ENCODE measurements around the gene CRPPA.

Gene CRPPA

DNA sequence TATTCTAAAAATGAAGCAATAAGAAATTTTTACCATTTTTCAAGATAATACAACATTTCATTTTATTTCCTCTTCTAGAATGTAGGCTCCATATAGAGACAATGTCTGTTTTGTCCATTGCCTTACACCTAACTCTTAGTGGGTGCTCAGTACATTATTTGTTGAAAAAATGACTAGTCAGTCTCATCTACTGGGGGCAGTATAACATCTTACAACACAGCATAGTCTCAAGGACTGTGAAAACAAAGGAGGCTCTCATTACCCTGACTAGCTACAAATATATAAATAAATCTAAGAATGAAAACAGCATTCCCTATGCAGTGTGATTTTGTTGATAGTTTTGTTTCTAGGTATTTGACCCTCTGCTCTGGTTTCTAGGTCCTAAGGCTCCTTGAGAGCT is 11.6 kb downstream of the CRPPA start:
- Histone ChIP-seq H3K9ac (ENCODE audit: low read length) (no peak overlapping the region), H3K36me3 (ENCODE audit: control insufficient read depth, insufficient read depth, low read length) (no peaks in the 10 kb centered on the region), H3K9me3 (ENCODE audit: control insufficient read depth, insufficient read depth, low read depth, low read length) (no peaks in the 10 kb centered on the region), H3K27me3 (ENCODE audit: control insufficient read depth, insufficient read depth, low read length) (no peaks in the 10 kb centered on the region), H3K27ac (ENCODE audit: low read depth, low read length) (no peak overlapping the region), H3K4me1 (ENCODE audit: control insufficient read depth, insufficient read depth, low read length) (no peaks in the 10 kb centered on the region), H3K4me3 (ENCODE audit: low read depth, low read length) (no peak overlapping the region)

DNA sequence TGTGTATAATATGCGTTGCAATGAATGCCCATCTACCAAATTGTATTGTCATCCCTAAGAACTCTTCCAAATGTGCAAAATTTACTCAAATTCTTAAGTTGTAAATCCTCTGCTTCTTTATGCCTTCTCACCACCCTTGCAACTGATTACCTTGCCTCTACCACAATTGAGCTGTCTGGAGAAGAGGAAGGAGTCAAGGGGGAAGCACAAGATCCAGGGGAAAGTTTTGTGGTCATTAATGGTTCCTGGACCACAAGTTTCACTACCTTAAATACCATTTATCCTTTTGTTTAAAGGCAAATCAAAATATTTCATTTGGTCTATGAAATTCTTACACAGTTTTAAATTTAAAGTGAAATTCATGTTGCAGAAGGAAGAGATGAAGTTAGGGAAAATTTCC is 16.7 kb downstream of the CRPPA start:
- no peaks in the 10 kb centered on the region for H3K27me3 ChIP-seq (ENCODE audit: control insufficient read depth, insufficient read depth, low read length)
- no peaks in the 10 kb centered on the region for H3K4me1 ChIP-seq (ENCODE audit: control insufficient read depth, insufficient read depth, low read length)
- H3K36me3 ChIP-seq (ENCODE audit: control insufficient read depth, insufficient read depth, low read length), result peaks cover 4% of the 10 kb centered on the region; the same call in 1 of the 2 replicates
- no peak overlapping the region for H3K27ac ChIP-seq (ENCODE audit: low read depth, low read length)
- H3K9me3 ChIP-seq (ENCODE audit: control insufficient read depth, insufficient read depth, low read depth, low read length), result peaks cover 13% of the 10 kb centered on the region
- no peak overlapping the region for H3K4me3 ChIP-seq (ENCODE audit: low read depth, low read length)
- no peak overlapping the region for H3K9ac ChIP-seq (ENCODE audit: low read length)

DNA sequence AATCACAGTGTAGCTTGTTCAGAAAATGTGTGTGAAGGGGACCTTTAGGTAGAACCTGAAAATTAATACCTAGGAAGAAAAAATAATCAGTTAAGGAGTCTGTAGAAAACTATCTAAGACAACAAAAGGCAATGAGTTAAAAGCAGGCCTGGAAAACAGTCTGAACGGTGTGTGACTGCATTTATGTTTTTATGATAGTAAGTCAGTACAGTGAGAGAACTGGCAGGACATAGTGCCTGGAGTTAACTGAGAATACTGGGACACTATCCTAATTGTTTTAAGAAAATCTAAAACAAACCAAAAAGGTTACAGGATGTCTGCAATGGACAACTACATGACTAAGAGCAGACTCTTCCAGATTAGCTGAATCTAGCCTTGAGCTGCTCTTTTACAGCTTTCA is 17.9 kb downstream of the CRPPA start:
- Histone ChIP-seq H3K4me3 (ENCODE audit: low read depth, low read length) (no peak overlapping the region), H3K27me3 (ENCODE audit: control insufficient read depth, insufficient read depth, low read length) (no peaks in the 10 kb centered on the region), H3K9ac (ENCODE audit: low read length) (no peak overlapping the region), H3K9me3 (ENCODE audit: control insufficient read depth, insufficient read depth, low read depth, low read length) (peaks cover 24% of the 10 kb centered on the region), H3K27ac (ENCODE audit: low read depth, low read length) (no peak overlapping the region), H3K4me1 (ENCODE audit: control insufficient read depth, insufficient read depth, low read length) (no peaks in the 10 kb centered on the region), H3K36me3 (ENCODE audit: control insufficient read depth, insufficient read depth, low read length) (peaks cover 7% of the 10 kb centered on the region; the same call in 1 of the 2 replicates)

DNA sequence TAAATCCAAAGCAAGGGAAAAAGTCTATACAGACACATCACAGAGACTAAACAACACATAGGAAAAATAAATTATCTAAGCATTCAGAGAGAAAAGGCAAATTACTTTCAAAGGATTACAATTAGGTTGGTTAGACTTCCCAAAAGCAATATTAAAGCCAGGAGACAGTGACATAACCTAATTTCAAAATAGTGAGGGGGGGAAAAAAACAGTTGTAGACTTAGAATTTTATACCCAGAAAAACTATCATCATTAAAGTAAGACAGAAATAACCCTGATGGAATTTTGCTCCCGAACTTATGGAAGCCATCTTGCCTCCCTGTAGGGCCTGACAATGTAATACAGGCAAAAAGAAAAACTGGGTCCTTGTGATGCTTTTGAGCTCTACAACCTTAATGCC is 18.4 kb downstream of the CRPPA start:
- peaks cover 7% of the 10 kb centered on the region; the same call in 1 of the 2 replicates for H3K36me3 ChIP-seq (ENCODE audit: control insufficient read depth, insufficient read depth, low read length)

DNA sequence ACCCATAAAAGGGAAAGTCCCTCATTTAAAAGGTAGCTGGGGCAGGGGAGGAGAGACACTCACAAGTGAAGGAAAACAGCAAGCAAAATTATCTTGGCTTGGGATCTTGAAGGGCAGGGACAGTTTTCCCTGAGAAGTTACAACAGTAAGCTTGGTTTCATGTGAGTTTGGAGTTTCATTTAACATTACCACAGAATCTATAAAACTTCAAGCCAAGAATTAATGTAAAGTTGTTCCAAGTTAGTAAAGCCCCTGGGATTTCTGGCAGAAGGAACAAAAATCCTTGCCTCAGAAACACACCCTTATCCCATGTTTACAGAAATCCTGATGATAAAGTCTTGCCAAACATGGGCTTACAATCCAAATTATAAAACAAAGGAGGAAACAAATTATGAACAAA is 19.2 kb downstream of the CRPPA start:
- Histone ChIP-seq H3K4me3 (ENCODE audit: low read depth, low read length) (no peak overlapping the region), H3K27ac (ENCODE audit: low read depth, low read length) (no peak overlapping the region), H3K27me3 (ENCODE audit: control insufficient read depth, insufficient read depth, low read length) (no peaks in the 10 kb centered on the region), H3K9ac (ENCODE audit: low read length) (no peak overlapping the region), H3K9me3 (ENCODE audit: control insufficient read depth, insufficient read depth, low read depth, low read length) (peaks cover 38% of the 10 kb centered on the region), H3K4me1 (ENCODE audit: control insufficient read depth, insufficient read depth, low read length) (no peaks in the 10 kb centered on the region), H3K36me3 (ENCODE audit: control insufficient read depth, insufficient read depth, low read length) (peaks cover 16% of the 10 kb centered on the region)

More for the DNA sequence above, 18.4 kb downstream of the CRPPA start:
- H3K4me1 ChIP-seq (ENCODE audit: control insufficient read depth, insufficient read depth, low read length), result no peaks in the 10 kb centered on the region
- H3K27me3 ChIP-seq (ENCODE audit: control insufficient read depth, insufficient read depth, low read length), result no peaks in the 10 kb centered on the region
- H3K4me3 ChIP-seq (ENCODE audit: low read depth, low read length), result no peak overlapping the region
- peaks cover 30% of the 10 kb centered on the region for H3K9me3 ChIP-seq (ENCODE audit: control insufficient read depth, insufficient read depth, low read depth, low read length)
- no peak overlapping the region for H3K27ac ChIP-seq (ENCODE audit: low read depth, low read length)
- no peak overlapping the region for H3K9ac ChIP-seq (ENCODE audit: low read length)

DNA sequence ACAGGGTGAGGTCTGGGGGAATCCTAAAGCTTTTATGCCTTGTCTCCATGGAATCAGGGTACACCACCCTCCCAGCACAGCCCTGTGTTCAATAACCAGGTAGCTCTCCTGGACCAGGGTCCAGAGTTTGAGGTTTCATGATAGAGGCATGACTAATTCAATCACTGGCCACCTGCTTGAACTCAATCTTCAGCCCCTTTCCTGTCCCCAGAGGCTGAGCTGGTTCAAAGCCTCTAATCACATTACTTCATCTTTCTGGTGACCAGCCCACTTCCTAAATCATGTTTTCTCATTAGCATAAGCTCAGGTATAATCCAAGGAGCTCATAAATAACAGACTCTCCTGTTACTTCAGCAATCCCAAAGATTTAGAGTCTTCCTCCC is 20.5 kb downstream of the CRPPA start:
- H3K9ac ChIP-seq (ENCODE audit: low read length), result no peak overlapping the region
- no peaks in the 10 kb centered on the region for H3K4me1 ChIP-seq (ENCODE audit: control insufficient read depth, insufficient read depth, low read length)
- no peak overlapping the region for H3K27ac ChIP-seq (ENCODE audit: low read depth, low read length)
- peaks cover 17% of the 10 kb centered on the region for H3K36me3 ChIP-seq (ENCODE audit: control insufficient read depth, insufficient read depth, low read length)
- no peak overlapping the region for H3K4me3 ChIP-seq (ENCODE audit: low read depth, low read length)
- H3K27me3 ChIP-seq (ENCODE audit: control insufficient read depth, insufficient read depth, low read length), result no peaks in the 10 kb centered on the region
- H3K9me3 ChIP-seq (ENCODE audit: control insufficient read depth, insufficient read depth, low read depth, low read length), result peaks cover 48% of the 10 kb centered on the region

DNA sequence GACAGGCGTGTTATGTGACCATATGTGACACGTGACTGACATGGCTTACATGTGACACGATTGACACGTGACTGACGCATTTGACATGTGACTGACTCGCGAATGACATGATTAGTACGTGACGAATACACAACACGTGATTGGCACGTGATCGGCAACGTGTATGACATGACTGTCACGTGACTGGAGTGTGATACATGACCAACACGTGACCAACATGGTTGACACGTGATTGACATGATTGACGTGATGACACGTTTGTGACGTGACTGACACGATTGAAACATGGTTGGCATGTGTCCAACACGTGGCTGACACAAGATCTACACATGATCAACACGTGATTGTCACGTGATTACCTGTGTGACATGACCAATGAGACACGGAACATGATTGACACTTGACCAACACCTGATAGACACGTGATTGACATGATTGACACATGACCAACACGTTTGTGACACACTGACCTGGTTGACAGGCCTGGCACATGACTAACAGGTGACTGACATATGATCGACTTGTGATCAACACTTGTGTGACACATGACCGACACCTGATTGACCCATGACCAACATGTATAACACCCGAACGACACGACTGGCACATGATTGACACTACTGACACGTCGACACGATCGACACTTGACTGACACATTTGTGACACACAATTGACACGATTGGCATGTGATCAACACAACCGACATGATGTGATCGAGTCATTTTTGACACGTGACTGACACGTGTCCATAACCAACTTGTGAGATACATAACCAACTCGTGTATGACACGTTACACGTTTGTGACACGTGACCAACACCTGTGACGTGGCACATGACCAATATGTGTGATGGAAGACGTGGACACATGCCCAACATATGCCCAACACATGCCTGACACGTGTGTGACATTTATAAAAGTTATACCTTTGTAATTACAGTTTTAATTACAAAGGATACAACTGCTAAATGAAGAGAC is 21.1 kb downstream of the CRPPA start:
- no peaks in the 10 kb centered on the region for H3K27me3 ChIP-seq (ENCODE audit: control insufficient read depth, insufficient read depth, low read length)
- H3K4me3 ChIP-seq (ENCODE audit: low read depth, low read length), result 0 out of 2 replicates have a peak overlapping the region, but pooled peaks have one; percentile 0
- no peak overlapping the region for H3K27ac ChIP-seq (ENCODE audit: low read depth, low read length)
- H3K36me3 ChIP-seq (ENCODE audit: control insufficient read depth, insufficient read depth, low read length), result peaks cover 17% of the 10 kb centered on the region
- H3K9me3 ChIP-seq (ENCODE audit: control insufficient read depth, insufficient read depth, low read depth, low read length), result peaks cover 48% of the 10 kb centered on the region
- no peaks in the 10 kb centered on the region for H3K4me1 ChIP-seq (ENCODE audit: control insufficient read depth, insufficient read depth, low read length)
- no peak overlapping the region for H3K9ac ChIP-seq (ENCODE audit: low read length)

DNA sequence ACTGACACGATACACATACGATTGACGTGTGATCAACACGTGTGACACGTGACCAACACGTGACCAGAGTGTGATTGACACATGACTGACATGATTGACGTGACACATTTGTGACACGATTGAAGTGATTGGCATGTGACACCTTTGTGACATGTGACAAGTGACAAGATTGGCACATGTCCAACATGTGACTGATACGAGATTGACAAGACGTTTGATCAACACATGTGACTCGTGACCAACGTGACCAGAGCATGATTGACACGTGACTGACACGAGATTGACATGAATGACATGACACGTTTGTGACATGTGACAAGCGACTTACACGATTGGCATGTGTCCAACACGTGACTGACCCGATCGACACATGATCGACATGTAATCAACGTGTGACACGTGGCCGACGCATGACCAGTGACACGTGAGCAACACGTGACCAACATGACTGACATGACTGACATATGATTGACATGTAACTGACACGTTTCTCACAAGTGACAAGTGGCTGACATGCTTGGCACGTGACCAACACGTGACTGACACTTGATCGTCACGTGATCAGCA is 22.0 kb downstream of the CRPPA start:
- peaks cover 48% of the 10 kb centered on the region for H3K9me3 ChIP-seq (ENCODE audit: control insufficient read depth, insufficient read depth, low read depth, low read length)
- peak overlapping the region; percentile 1; the same call in 1 of the 2 replicates for H3K4me3 ChIP-seq (ENCODE audit: low read depth, low read length)
- H3K27me3 ChIP-seq (ENCODE audit: control insufficient read depth, insufficient read depth, low read length), result no peaks in the 10 kb centered on the region
- H3K4me1 ChIP-seq (ENCODE audit: control insufficient read depth, insufficient read depth, low read length), result no peaks in the 10 kb centered on the region
- H3K36me3 ChIP-seq (ENCODE audit: control insufficient read depth, insufficient read depth, low read length), result peaks cover 17% of the 10 kb centered on the region
- no peak overlapping the region for H3K27ac ChIP-seq (ENCODE audit: low read depth, low read length)
- no peak overlapping the region for H3K9ac ChIP-seq (ENCODE audit: low read length)

DNA sequence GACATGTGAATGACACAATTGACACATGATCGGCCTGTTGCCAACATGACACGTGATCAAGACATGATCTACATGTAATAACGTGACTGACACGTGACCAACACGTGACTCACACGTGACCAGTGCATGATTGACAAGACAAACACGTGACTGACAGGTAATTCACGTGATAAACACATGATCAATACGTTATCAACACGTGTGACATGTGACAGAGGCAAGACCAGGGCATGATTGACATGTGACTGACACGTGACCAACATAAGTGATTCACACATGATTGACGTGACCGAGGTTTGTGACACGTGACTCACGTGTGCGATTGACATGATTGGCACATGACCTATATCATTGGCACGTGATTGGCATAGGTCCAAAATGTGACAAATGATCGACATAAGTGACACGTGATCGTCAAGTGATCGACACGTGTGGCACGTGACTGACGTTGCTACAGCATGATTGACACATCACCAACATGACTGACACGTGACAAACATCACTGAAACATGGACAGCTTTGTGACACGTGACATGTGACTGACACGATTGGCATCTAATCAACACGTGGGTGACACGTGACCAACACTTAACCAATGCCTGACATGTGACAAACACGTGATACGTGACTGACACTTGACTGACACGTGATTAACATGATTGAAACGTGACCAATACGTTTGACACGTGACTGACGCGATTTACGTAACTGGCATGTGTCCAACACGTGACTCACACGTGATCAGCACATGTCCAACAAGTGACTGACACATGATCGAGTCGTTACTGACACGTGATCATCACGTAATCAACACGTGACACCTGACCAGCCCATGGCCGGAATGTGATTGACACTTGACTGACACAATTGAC is 23.0 kb downstream of the CRPPA start:
- peak overlapping the region; percentile 5; the same call in 1 of the 2 replicates for H3K4me3 ChIP-seq (ENCODE audit: low read depth, low read length)
- H3K27me3 ChIP-seq (ENCODE audit: control insufficient read depth, insufficient read depth, low read length), result no peaks in the 10 kb centered on the region
- no peak overlapping the region for H3K27ac ChIP-seq (ENCODE audit: low read depth, low read length)
- no peaks in the 10 kb centered on the region for H3K4me1 ChIP-seq (ENCODE audit: control insufficient read depth, insufficient read depth, low read length)
- peaks cover 48% of the 10 kb centered on the region for H3K9me3 ChIP-seq (ENCODE audit: control insufficient read depth, insufficient read depth, low read depth, low read length)
- no peak overlapping the region for H3K9ac ChIP-seq (ENCODE audit: low read length)
- peaks cover 17% of the 10 kb centered on the region for H3K36me3 ChIP-seq (ENCODE audit: control insufficient read depth, insufficient read depth, low read length)

DNA sequence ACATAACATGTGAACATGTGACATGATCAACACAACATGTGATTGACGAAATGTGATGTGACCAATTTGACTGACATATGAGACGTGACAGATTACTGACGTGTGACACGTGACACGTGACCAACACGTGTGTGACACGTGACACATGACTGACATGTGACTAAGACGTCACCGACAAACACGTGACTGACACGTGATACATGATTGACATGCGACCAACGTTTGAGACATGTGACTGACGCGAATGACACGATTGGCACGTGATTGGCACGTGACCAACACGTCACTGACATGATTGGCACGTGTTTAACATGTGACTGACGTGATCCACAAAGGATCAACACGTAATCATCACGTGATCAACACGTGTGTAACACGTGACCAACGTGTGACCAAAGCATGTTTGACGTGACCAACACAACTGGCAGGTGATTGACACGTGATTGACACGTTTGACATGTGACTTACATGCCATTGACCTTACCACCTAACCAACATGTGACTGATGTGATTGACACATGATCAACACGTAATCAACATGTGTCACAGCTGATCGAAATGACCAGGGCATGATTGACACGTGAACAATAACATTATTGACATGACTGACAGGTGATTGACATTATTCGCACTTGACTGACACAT is 23.7 kb downstream of the CRPPA start:
- H3K27me3 ChIP-seq (ENCODE audit: control insufficient read depth, insufficient read depth, low read length), result no peaks in the 10 kb centered on the region
- no peak overlapping the region for H3K27ac ChIP-seq (ENCODE audit: low read depth, low read length)
- H3K4me3 ChIP-seq (ENCODE audit: low read depth, low read length), result peak overlapping the region; percentile 2
- H3K9me3 ChIP-seq (ENCODE audit: control insufficient read depth, insufficient read depth, low read depth, low read length), result peaks cover 44% of the 10 kb centered on the region
- H3K36me3 ChIP-seq (ENCODE audit: control insufficient read depth, insufficient read depth, low read length), result peaks cover 17% of the 10 kb centered on the region
- no peak overlapping the region for H3K9ac ChIP-seq (ENCODE audit: low read length)
- no peaks in the 10 kb centered on the region for H3K4me1 ChIP-seq (ENCODE audit: control insufficient read depth, insufficient read depth, low read length)
